ENCODE data around the gene CARS1. TPM values are rescaled to one million over a fixed set of nuclear protein-coding genes. Genes with fewer than 3 reads are reported as not detected.

Gene CARS1
- total and polyA plus RNA-seq, 9 of the 15 experiments (the other 6 are each of a cell fraction or from before 2014, with no cell fraction given) = 14.4 to 106 (median 73.6) TPM

GRCh38 chr11:2996976-2997375, 60.2 kb downstream of the CARS1 start (continued):
- TF ChIP-seq ZBTB1 (CRISPR knock-in tag; IDR thresholded peaks at IDR 0.05; ENCODE audit: borderline replicate concordance, low read depth) = no peak
- no peak for TF ChIP-seq NCOA4 (IDR thresholded peaks at IDR 0.05; ENCODE audit: partially characterized antibody)

- in situ Hi-C loops (cut with MboI) (no loop called here), intact Hi-C loops (cut with micrococcal nuclease) (no loop called here)
- no peak for ATAC-seq
- WGBS (ENCODE audit: insufficient coverage, low coverage, missing lambda C conversion rate) = 71% methylated on average over 11 of the region's 14 CpGs
- FAIRE-seq = no peak
- H3K27ac ChIP-seq (ENCODE audit: extremely low read depth, low read depth, low read length) = no peak overlapping the region
- POLR2A ChIA-PET = interaction anchor here (0.6 to 3.2 kb wide), 3 partner anchors 9 to 17 kb away, joined by 3 to 17 read pairs (median 6); no protein-coding TSS in a partner anchor
- H2AFZ ChIP-seq (ENCODE audit: low read depth, low read length) = no peak overlapping the region
- DNase-seq (ENCODE audit: extremely low read depth in 1 of 4, low spot score in 3 of 4) = no peak
- peaks cover 2% of the 10 kb centered on the region for H3K9me1 ChIP-seq (ENCODE audit: control insufficient read depth, insufficient read depth, low read length)
- no TSS peak for BruUV-seq (replicated peaks)
- no peaks in the 10 kb centered on the region for H3K27me3 ChIP-seq (ENCODE audit: control insufficient read depth in 2 of 2, insufficient read depth in 2 of 2, low read length in 2 of 2)
- peaks cover 12% of the 10 kb centered on the region; the same call in 2 of the 3 replicates for H3K36me3 ChIP-seq (ENCODE audit: control insufficient read depth, insufficient read depth, low read length)
- no peak overlapping the region for H3K4me2 ChIP-seq (ENCODE audit: insufficient read depth, low read length)
- H4K20me1 ChIP-seq (replicated peaks; ENCODE audit: control insufficient read depth, insufficient read depth, low read length) = peaks cover 2% of the 10 kb centered on the region
- CTCF ChIA-PET (ENCODE audit: low intra/inter-chr PET ratio) = no interaction called here
- H3K9me3 ChIP-seq (replicated peaks; ENCODE audit: control insufficient read depth, insufficient read depth, low read depth, low read length) = no peaks in the 10 kb centered on the region
- no peak for TF ChIP-seq SMARCB1 (IDR thresholded peaks at IDR 0.05; ENCODE audit: insufficient read length, low read depth)
- peak; percentile 60 for TF ChIP-seq POLR2G (IDR thresholded peaks at IDR 0.05; ENCODE audit: low read depth, low read length)
- no peak for TF ChIP-seq PRPF4 (IDR thresholded peaks at IDR 0.05; ENCODE audit: insufficient read depth, low read depth, low read length, poor library complexity, severe bottlenecking)
- TF ChIP-seq DLX4 (CRISPR knock-in tag; IDR thresholded peaks at IDR 0.05) = no peak
- no peak overlapping the region for H3K4me3 ChIP-seq
- H3K4me1 ChIP-seq (replicated peaks in 1 of 2; ENCODE audit: control insufficient read depth in 2 of 2, insufficient read depth in 2 of 2, low read length in 2 of 2) = peaks cover 5 to 18% of the 10 kb centered on the region in 2 experiments; a peak in 4 of 5 replicates
- peaks cover 15% of the 10 kb centered on the region for H3K79me2 ChIP-seq (ENCODE audit: control insufficient read depth, insufficient read depth, low read length)
- H3K9ac ChIP-seq (ENCODE audit: insufficient read depth in 1 of 2, low read depth in 2 of 2, low read length in 2 of 2) = peak overlapping the region in 1 of 2 experiments; percentile 64; a peak in 1 of 4 replicates
Observed at GRCh38 chr11:2995893-2996554, 61.2 kb downstream of the CARS1 start.
